Neural cell (in vitro differentiated cells): Measurements from ENCODE around the gene FANCC. TPM values are rescaled to one million over a fixed set of nuclear protein-coding genes. Genes with fewer than 3 reads are reported as not detected.

Experiments
- H2AFZ ChIP-seq: fragments of 200-600, 300-800 bp; sonication (generic), shearing (Covaris generic); 2 replicates; pipeline ENCODE4 v1.6.0; 2014; ENCODE audit warnings: low read depth, mild to moderate bottlenecking, antibody characterized with exemption, low read length, moderate library complexity
- H3F3A ChIP-seq: fragments of 200-600 bp; shearing (Covaris generic); 2 replicates; pipeline ENCODE4 v1.6.1; 2016; ENCODE audit warnings: mild to moderate bottlenecking, moderate library complexity, mixed read lengths, antibody characterized with exemption, low read length; ENCODE audit not compliant: insufficient read depth, poor library complexity, severe bottlenecking
- H3K27ac ChIP-seq: fragments of 200-600, 300-800 bp; sonication (generic), shearing (Covaris generic); 2 replicates; pipeline ENCODE4 v1.5.1; 2014; ENCODE audit warnings: mild to moderate bottlenecking, low read length, moderate library complexity
- H3K27me3 ChIP-seq: fragments of 300-800, 200-600 bp; sonication (generic), shearing (Covaris generic); 2 replicates; pipeline ENCODE4 v1.6.0; 2014; ENCODE audit warnings: mild to moderate bottlenecking, low read depth, low read length, moderate library complexity; ENCODE audit not compliant: insufficient read depth
- H3K36me3 ChIP-seq: fragments of 300-800, 200-600 bp; sonication (generic), shearing (Covaris generic); 2 replicates; pipeline ENCODE4 v1.5.1; 2014; ENCODE audit warnings: mild to moderate bottlenecking, antibody characterized with exemption, low read length, moderate library complexity; ENCODE audit not compliant: insufficient read depth
- H3K4me2 ChIP-seq: fragments of 300-800, 200-600 bp; sonication (generic), shearing (Covaris generic); 2 replicates; pipeline ENCODE4 v1.6.0; 2014; ENCODE audit warnings: mild to moderate bottlenecking, low read length
- H3K4me3 ChIP-seq: fragments of 300-800, 200-600 bp; sonication (generic), shearing (Covaris generic); 2 replicates; pipeline ENCODE4 v1.5.1; 2014; ENCODE audit warnings: mild to moderate bottlenecking, low read length, moderate library complexity
- H3K79me2 ChIP-seq: fragments of 200-600 bp; shearing (Covaris generic); replicated peaks from 2 replicates; pipeline ENCODE4 v1.6.0; 2014; ENCODE audit warnings: mild to moderate bottlenecking, low read length, moderate library complexity; ENCODE audit not compliant: insufficient read depth
- H3K9ac ChIP-seq: fragments of 300-800, 200-600 bp; sonication (generic), shearing (Covaris generic); 2 replicates; pipeline ENCODE4 v1.6.1; 2016; ENCODE audit warnings: mild to moderate bottlenecking, low read length, mixed read lengths
- H3K9me2 ChIP-seq: fragments of 200-600 bp; shearing (Covaris generic); 2 replicates; pipeline ENCODE4 v1.6.1; 2016; ENCODE audit warnings: mild to moderate bottlenecking, low read length, mixed read lengths; ENCODE audit not compliant: insufficient read depth
- H3K9me3 ChIP-seq: fragments of 200-600, 300-800 bp; sonication (generic), shearing (Covaris generic); 2 replicates; pipeline ENCODE4 v1.6.1; 2016; ENCODE audit warnings: mild to moderate bottlenecking, mixed run types, low read length, moderate library complexity, mixed read lengths
- H4K20me1 ChIP-seq: fragments of 200-600 bp; shearing (Covaris generic); 2 replicates; pipeline ENCODE4 v1.6.1; 2016; ENCODE audit warnings: mild to moderate bottlenecking, mixed run types; ENCODE audit not compliant: insufficient read depth
- EP300 ChIP-seq: fragments of 450-650 bp; conservative IDR thresholded peaks from 2 replicates; pipeline ENCODE4 v1.6.1; 2014; ENCODE audit warnings: antibody characterized with exemption, mild to moderate bottlenecking, moderate library complexity; ENCODE audit not compliant: poor library complexity, severe bottlenecking
- EZH2 ChIP-seq: fragments of 200-600, 300-800 bp; shearing (Covaris generic), sonication (generic); IDR thresholded peaks from 2 replicates; pipeline ENCODE4 v1.6.1; 2014; ENCODE audit warnings: antibody characterized with exemption, low read length, borderline replicate concordance, mild to moderate bottlenecking; ENCODE audit not compliant: insufficient read depth, poor library complexity, severe bottlenecking
- MXI1 ChIP-seq: fragments of 450-650 bp; conservative IDR thresholded peaks from 2 replicates; pipeline ENCODE4 v1.6.1; 2014; ENCODE audit warnings: antibody characterized with exemption, mild to moderate bottlenecking; ENCODE audit not compliant: poor library complexity, severe bottlenecking
- POLR2AphosphoS5 ChIP-seq: IDR thresholded peaks from 2 replicates; pipeline ENCODE4 v1.6.1; 2012
- RAD21 ChIP-seq: fragments of 450-650 bp; conservative IDR thresholded peaks from 2 replicates; pipeline ENCODE4 v1.6.1; 2014; ENCODE audit warnings: antibody characterized with exemption, mild to moderate bottlenecking, moderate library complexity
- SMC3 ChIP-seq: fragments of 450-650 bp; conservative IDR thresholded peaks from 2 replicates; pipeline ENCODE4 v1.6.1; 2014; ENCODE audit warnings: antibody characterized with exemption, mild to moderate bottlenecking, moderate library complexity; ENCODE audit not compliant: poor library complexity
- TAF1 ChIP-seq: IDR thresholded peaks from 2 replicates; pipeline ENCODE4 v1.6.1; 2012; ENCODE audit warnings: low read depth
- polyA plus RNA-seq: library from polyadenylated mRNA; depleted of rRNA; stranded (reverse); fragments of >200 nt; gene quantifications from 2 replicates; pipeline ENCODE4 v1.2.3, GENCODE V29; 2014
- TF ChIP-seq, protein P1 (sequence below): IDR thresholded peaks from 2 replicates; pipeline ENCODE4 v1.6.1; 2012; ENCODE audit warnings: borderline replicate concordance
- TF ChIP-seq, protein P2 (sequence below): fragments of 450-650 bp; IDR thresholded peaks from 2 replicates; pipeline ENCODE4 v1.5.1; 2014; ENCODE audit warnings: antibody characterized with exemption, mild to moderate bottlenecking, moderate library complexity; ENCODE audit not compliant: poor library complexity, severe bottlenecking

Gene FANCC
- polyA plus RNA-seq, 1 donor from 2014 or later = 9.7 TPM

DNA sequence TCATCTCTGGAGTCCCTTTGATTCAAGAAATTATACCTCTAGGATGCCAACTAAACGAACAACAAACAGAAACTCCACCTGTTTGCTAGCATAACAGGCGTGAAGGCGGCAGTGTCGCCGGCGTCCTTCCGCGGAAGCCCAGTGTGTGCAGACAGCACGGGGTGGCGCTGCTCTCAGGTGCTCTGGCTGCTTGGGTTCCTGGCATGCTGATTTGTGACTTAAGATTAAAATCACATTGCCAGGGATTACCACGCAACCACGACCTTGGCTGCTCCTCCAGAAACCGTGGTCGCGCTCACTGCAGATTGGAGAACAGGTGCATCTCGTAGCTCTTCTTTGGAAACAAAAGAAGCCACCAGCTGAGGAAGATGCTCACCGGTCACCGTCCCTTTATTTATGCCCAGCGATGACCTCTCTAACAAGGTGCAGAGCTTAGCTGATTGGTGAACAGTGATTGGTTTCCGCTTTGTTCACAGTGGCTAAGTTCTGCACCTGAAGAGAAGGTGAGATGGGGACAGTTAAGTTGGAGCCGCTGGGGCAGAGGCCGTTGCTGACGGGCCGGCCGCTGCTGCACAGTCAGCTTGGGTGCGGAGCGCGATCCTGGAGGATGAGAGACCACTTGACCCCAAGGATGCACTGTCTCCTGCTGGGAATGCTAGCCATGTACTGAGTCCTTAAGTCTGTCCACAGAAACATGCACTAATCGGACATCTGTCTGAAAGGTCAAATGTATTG lies 232.3 kb downstream of the FANCC start:
- H2AFZ ChIP-seq = no peak overlapping the region
- H3K4me2 ChIP-seq = no peak overlapping the region
- H3K9me3 ChIP-seq = no peaks in the 10 kb centered on the region
- no peak overlapping the region for H3K27ac ChIP-seq
- H3K9me2 ChIP-seq = no peaks in the 10 kb centered on the region
- H3K9ac ChIP-seq = no peak overlapping the region
- no peaks in the 10 kb centered on the region for H3K79me2 ChIP-seq
- TF ChIP-seq, protein P1, sequence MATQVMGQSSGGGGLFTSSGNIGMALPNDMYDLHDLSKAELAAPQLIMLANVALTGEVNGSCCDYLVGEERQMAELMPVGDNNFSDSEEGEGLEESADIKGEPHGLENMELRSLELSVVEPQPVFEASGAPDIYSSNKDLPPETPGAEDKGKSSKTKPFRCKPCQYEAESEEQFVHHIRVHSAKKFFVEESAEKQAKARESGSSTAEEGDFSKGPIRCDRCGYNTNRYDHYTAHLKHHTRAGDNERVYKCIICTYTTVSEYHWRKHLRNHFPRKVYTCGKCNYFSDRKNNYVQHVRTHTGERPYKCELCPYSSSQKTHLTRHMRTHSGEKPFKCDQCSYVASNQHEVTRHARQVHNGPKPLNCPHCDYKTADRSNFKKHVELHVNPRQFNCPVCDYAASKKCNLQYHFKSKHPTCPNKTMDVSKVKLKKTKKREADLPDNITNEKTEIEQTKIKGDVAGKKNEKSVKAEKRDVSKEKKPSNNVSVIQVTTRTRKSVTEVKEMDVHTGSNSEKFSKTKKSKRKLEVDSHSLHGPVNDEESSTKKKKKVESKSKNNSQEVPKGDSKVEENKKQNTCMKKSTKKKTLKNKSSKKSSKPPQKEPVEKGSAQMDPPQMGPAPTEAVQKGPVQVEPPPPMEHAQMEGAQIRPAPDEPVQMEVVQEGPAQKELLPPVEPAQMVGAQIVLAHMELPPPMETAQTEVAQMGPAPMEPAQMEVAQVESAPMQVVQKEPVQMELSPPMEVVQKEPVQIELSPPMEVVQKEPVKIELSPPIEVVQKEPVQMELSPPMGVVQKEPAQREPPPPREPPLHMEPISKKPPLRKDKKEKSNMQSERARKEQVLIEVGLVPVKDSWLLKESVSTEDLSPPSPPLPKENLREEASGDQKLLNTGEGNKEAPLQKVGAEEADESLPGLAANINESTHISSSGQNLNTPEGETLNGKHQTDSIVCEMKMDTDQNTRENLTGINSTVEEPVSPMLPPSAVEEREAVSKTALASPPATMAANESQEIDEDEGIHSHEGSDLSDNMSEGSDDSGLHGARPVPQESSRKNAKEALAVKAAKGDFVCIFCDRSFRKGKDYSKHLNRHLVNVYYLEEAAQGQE = no peak
- TF ChIP-seq POLR2AphosphoS5 = no peak
- TF ChIP-seq EZH2 = no peak
- H4K20me1 ChIP-seq = no peaks in the 10 kb centered on the region
- H3K27me3 ChIP-seq = no peaks in the 10 kb centered on the region
- H3F3A ChIP-seq = no peaks in the 10 kb centered on the region
- no peak overlapping the region for H3K4me3 ChIP-seq
- H3K36me3 ChIP-seq = no peaks in the 10 kb centered on the region

DNA sequence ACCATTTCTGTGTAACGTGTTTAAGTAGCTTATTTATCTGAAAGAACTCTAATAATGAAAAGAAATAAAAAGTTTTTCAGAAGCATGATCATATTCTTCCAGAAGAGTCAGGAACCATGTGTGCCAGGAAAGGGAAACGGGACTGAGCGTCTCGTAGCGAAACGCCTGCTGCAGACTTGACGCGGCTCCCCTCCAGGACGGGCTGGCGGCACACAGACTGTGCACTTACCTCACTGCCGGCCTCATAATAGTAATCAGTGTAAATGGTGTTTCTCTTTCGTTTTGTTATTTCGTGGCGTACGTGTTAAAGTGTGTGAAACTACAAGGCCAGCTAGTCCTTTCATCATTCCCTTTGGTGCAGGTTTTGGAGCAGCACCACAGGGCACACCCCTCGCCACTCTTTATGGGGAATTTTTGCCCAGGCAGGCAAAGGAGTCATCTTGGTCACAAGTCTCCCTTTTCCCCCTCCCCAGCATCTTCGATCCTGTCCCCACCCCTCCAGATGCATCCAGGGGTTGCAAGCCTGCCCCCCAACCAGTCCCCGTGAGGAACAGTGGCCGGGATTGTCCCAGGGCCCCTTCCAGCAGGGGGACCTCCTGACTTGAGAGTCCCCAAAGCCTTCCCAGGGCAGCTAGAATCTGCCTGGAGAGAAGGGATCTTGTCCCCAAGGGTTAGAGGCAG lies 233.1 kb downstream of the FANCC start:
- Histone ChIP-seq H3K27me3 (no peaks in the 10 kb centered on the region), H4K20me1 (no peaks in the 10 kb centered on the region), H3K9me2 (no peaks in the 10 kb centered on the region), H3K4me3 (no peak overlapping the region), H3K79me2 (no peaks in the 10 kb centered on the region), H3K4me2 (no peak overlapping the region), H3K9ac (no peak overlapping the region), H3K36me3 (no peaks in the 10 kb centered on the region), H3F3A (no peaks in the 10 kb centered on the region), H2AFZ (no peak overlapping the region), H3K27ac (no peak overlapping the region), H3K9me3 (no peaks in the 10 kb centered on the region)
- TF ChIP-seq, protein P2, sequence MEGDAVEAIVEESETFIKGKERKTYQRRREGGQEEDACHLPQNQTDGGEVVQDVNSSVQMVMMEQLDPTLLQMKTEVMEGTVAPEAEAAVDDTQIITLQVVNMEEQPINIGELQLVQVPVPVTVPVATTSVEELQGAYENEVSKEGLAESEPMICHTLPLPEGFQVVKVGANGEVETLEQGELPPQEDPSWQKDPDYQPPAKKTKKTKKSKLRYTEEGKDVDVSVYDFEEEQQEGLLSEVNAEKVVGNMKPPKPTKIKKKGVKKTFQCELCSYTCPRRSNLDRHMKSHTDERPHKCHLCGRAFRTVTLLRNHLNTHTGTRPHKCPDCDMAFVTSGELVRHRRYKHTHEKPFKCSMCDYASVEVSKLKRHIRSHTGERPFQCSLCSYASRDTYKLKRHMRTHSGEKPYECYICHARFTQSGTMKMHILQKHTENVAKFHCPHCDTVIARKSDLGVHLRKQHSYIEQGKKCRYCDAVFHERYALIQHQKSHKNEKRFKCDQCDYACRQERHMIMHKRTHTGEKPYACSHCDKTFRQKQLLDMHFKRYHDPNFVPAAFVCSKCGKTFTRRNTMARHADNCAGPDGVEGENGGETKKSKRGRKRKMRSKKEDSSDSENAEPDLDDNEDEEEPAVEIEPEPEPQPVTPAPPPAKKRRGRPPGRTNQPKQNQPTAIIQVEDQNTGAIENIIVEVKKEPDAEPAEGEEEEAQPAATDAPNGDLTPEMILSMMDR = no peak
- TF ChIP-seq SMC3 (no peak), POLR2AphosphoS5 (no peak), TAF1 (no peak), EP300 (no peak), RAD21 (no peak), MXI1 (no peak), EZH2 (no peak)
- TF ChIP-seq, protein P1 = no peak
